MCF 10A (cell line): ENCODE results near the gene TNS1. TPM values are rescaled to one million over a fixed set of nuclear protein-coding genes. Genes with fewer than 3 reads are reported as not detected.

Experiments used
- BruUV-seq: library from RNA; stranded (reverse); fragments of 400-500 nt; replicated peaks from 2 replicates; lab custom pipeline; 2021; lab: Mats Ljungman, UMichigan
- CTCF ChIA-PET: fragments of 300-600 bp; sonication (Branson Sonifier 250); formaldehyde crosslinking; extraction: SDS; loops from one replicate; lab custom pipeline; 2021; ENCODE audit warnings: antibody characterized with exemption, inconsistent platforms; lab: Yijun Ruan, JAX
- POLR2A ChIA-PET: fragments of 300-600, 350-650 bp; sonication (Branson Sonifier 250); formaldehyde crosslinking; extraction: SDS; loops from one replicate; lab custom pipeline; 2020; ENCODE audit warnings: antibody characterized with exemption, inconsistent platforms; lab: Yijun Ruan, JAX
- DNase-seq: peaks from one replicate; pipeline ENCODE4 v3.0.0-alpha.2; 2018; ENCODE audit not compliant: unreplicated experiment
- H3K27ac Mint-ChIP-seq: one replicate; pipeline ENCODE4 v1.8.0; 2022; ENCODE audit warnings: mild to moderate bottlenecking, low read depth, mixed read lengths; ENCODE audit not compliant: unreplicated experiment
- H3K27me3 Mint-ChIP-seq: one replicate; pipeline ENCODE4 v1.8.0; 2022; ENCODE audit warnings: mixed read lengths; ENCODE audit not compliant: insufficient read depth, unreplicated experiment
- H3K36me3 Mint-ChIP-seq: one replicate; pipeline ENCODE4 v1.8.0; 2022; ENCODE audit warnings: mild to moderate bottlenecking, moderate library complexity, mixed read lengths; ENCODE audit not compliant: insufficient read depth, unreplicated experiment
- H3K4me1 Mint-ChIP-seq: one replicate; pipeline ENCODE4 v1.8.0; 2022; ENCODE audit warnings: mixed read lengths; ENCODE audit not compliant: insufficient read depth, unreplicated experiment
- H3K4me3 Mint-ChIP-seq: one replicate; pipeline ENCODE4 v1.8.0; 2022; ENCODE audit warnings: mild to moderate bottlenecking, moderate library complexity, mixed read lengths; ENCODE audit not compliant: unreplicated experiment
- H3K9me3 Mint-ChIP-seq: one replicate; pipeline ENCODE4 v1.8.0; 2022; ENCODE audit warnings: mixed read lengths; ENCODE audit not compliant: unreplicated experiment
- CTCF ChIP-seq: fragments of 200-600 bp; IDR thresholded peaks from one replicate; pipeline ENCODE4 v1.8.0; 2022; ENCODE audit warnings: antibody characterized with exemption, mild to moderate bottlenecking; ENCODE audit not compliant: unreplicated experiment
- intact Hi-C: fragments of 100-400 bp; cut with micrococcal nuclease; formaldehyde crosslinking; loops from 2 replicates; pipeline ENCODE4 v1.14.1; 2022
- total RNA-seq: library from RNA; stranded (reverse); gene quantifications from 2 replicates; pipeline ENCODE4 v1.2.3, GENCODE V29; 2022

TNS1 gene
- total RNA-seq, 1 experiment from 2014 or later, result 3.3 TPM

- H3K27me3 Mint-ChIP-seq, result no peaks in the 10 kb centered on the region
- TF ChIP-seq CTCF, result no peak
- no peak for DNase-seq
- ChIA-PET CTCF (no interaction called here), POLR2A (no interaction called here)
- intact Hi-C loops, result no loop called here
- H3K4me1 Mint-ChIP-seq, result no peaks in the 10 kb centered on the region
- no TSS peak for BruUV-seq
- no peak overlapping the region for H3K27ac Mint-ChIP-seq
- H3K9me3 Mint-ChIP-seq, result no peaks in the 10 kb centered on the region
- no peak overlapping the region for H3K4me3 Mint-ChIP-seq
- peaks cover 6% of the 10 kb centered on the region for H3K36me3 Mint-ChIP-seq
These were observed 130.5 kb downstream of the TNS1 start for GRCh38 chr2:217872319-217872718.

- intact Hi-C loops, result no loop called here
- H3K4me3 Mint-ChIP-seq, result no peak overlapping the region
- H3K9me3 Mint-ChIP-seq, result no peaks in the 10 kb centered on the region
- CTCF ChIA-PET, result interaction anchor here (0.5 to 4.6 kb wide), 8 partner anchors 13 to 737 kb away, joined by 3 to 20 read pairs (median 3); partner anchors contain the start of gene PLCD4
- peaks cover 6% of the 10 kb centered on the region for H3K36me3 Mint-ChIP-seq
- H3K4me1 Mint-ChIP-seq, result no peaks in the 10 kb centered on the region
- no peaks in the 10 kb centered on the region for H3K27me3 Mint-ChIP-seq
- POLR2A ChIA-PET, result no interaction called here
- no peak for TF ChIP-seq CTCF
- BruUV-seq, result no TSS peak
- no peak for DNase-seq
- no peak overlapping the region for H3K27ac Mint-ChIP-seq
These were observed 132.2 kb downstream of the TNS1 start for GRCh38 chr2:217870528-217871011.

GRCh38 chr2:217868911-217869334 is 133.9 kb downstream of the TNS1 start:
- BruUV-seq, result no TSS peak
- H3K9me3 Mint-ChIP-seq, result no peaks in the 10 kb centered on the region
- no peak for TF ChIP-seq CTCF
- no peak for DNase-seq
- no peaks in the 10 kb centered on the region for H3K4me1 Mint-ChIP-seq
- H3K27me3 Mint-ChIP-seq, result no peaks in the 10 kb centered on the region
- H3K36me3 Mint-ChIP-seq, result peaks cover 6% of the 10 kb centered on the region
- H3K27ac Mint-ChIP-seq, result no peak overlapping the region
- no peak overlapping the region for H3K4me3 Mint-ChIP-seq
- POLR2A ChIA-PET, result no interaction called here
- intact Hi-C loops, result no loop called here
- CTCF ChIA-PET, result interaction anchor here (1.4 to 4.6 kb wide), 5 partner anchors 16 to 120 kb away, joined by 3 to 20 read pairs (median 7); no protein-coding TSS in a partner anchor

GRCh38 chr2:217868265-217868892 is 134.4 kb downstream of the TNS1 start:
- POLR2A ChIA-PET, result no interaction called here
- no peaks in the 10 kb centered on the region for H3K4me1 Mint-ChIP-seq
- CTCF ChIA-PET, result interaction anchor here (0.5 to 4.6 kb wide), 6 partner anchors 18 to 121 kb away, joined by 3 to 20 read pairs (median 6); no protein-coding TSS in a partner anchor
- peaks cover 6% of the 10 kb centered on the region for H3K36me3 Mint-ChIP-seq
- no peak overlapping the region for H3K27ac Mint-ChIP-seq
- no peak for TF ChIP-seq CTCF
- no peak overlapping the region for H3K4me3 Mint-ChIP-seq
- no peak for DNase-seq
- intact Hi-C loops, result no loop called here
- H3K9me3 Mint-ChIP-seq, result no peaks in the 10 kb centered on the region
- no peaks in the 10 kb centered on the region for H3K27me3 Mint-ChIP-seq
- no TSS peak for BruUV-seq
